Body of pancreas (tissue), 4 donors: ENCODE results near the gene CANT1. TPM values are rescaled to one million over a fixed set of nuclear protein-coding genes. Genes with fewer than 3 reads are reported as not detected.

Experiments used
- ATAC-seq: fragments of 150-250 bp; one replicate; pipeline ENCODE4 v1.9.1; 2016
- DNase-seq, 4 donors: peaks; one replicate each; pipeline ENCODE4 v3.0.0-alpha.2; 2019
- H3K27ac ChIP-seq, 4 donors: fragments of 200-600 bp; sonication (generic); 1 replicate in 3 of 4; 2 replicates in 1 of 4; pipeline versions ENCODE4 v1.5.1 to v1.6.1; 2016 to 2019; ENCODE audit warnings: mild to moderate bottlenecking in 1 of 4, mixed read lengths in 1 of 4, moderate library complexity in 1 of 4
- H3K27me3 ChIP-seq, 2 donors: fragments of 200-600 bp; sonication (generic); one replicate each; pipeline ENCODE4 v1.6.0; 2016; ENCODE audit warnings: mild to moderate bottlenecking in 1 of 2
- H3K36me3 ChIP-seq, 2 donors: fragments of 200-600 bp; sonication (generic); replicated peaks in 1 of 2; 2 replicates each; pipeline ENCODE4 v1.5.1; 2016; ENCODE audit warnings: low read depth in 2 of 2; ENCODE audit not compliant: insufficient read depth in 1 of 2
- H3K4me1 ChIP-seq: fragments of 200-600 bp; sonication (generic); one replicate; pipeline ENCODE4 v1.6.0; 2016
- H3K4me3 ChIP-seq, 2 donors: fragments of 200-600 bp; sonication (generic); 1 replicate in 1 of 2; 2 replicates in 1 of 2; pipeline ENCODE4 v1.5.1; 2016 to 2019
- H3K9me3 ChIP-seq, 3 donors: fragments of 200-600 bp; sonication (generic); 1 replicate in 2 of 3; 2 replicates in 1 of 3; pipeline ENCODE4 v1.5.1; 2016
- CTCF ChIP-seq, 7 experiments: fragments of 450-650 bp in 4 of 7; fragments of 200-600 bp in 3 of 7; sonication (generic) in 3 of 7; IDR thresholded peaks; one replicate each; pipeline ENCODE4 v1.5.1; 2016 to 2019; ENCODE audit warnings: antibody characterized with exemption in 7 of 7
- POLR2A ChIP-seq, 3 donors: fragments of 450-650 bp; IDR thresholded peaks; one replicate each; pipeline ENCODE4 v1.6.1; 2016; ENCODE audit warnings: antibody characterized with exemption in 3 of 3, mild to moderate bottlenecking in 2 of 3
- WGBS, 2 donors: methylation state at CpG; one replicate each; pipeline ENCODE4 v1.1.5; 2017; 5-methylcytosine and 5-hydroxymethylcytosine counted together
- intact Hi-C: fragments of 100-400 bp; cut with DNase I; formaldehyde crosslinking; loops from one replicate; pipeline ENCODE4 v1.15.1; 2023
- total RNA-seq, 2 donors: library from RNA; depleted of rRNA; stranded (reverse); fragments of >200 nt; gene quantifications; one replicate each; pipeline ENCODE4 v1.1.0, GENCODE V29; 2016

CANT1 gene
- total RNA-seq, 2 donors from 2014 or later: 12.5 to 17.5 TPM

GRCh38 chr17:79020631-79021301, 11.2 kb upstream of the CANT1 start:
- DNase-seq (peak in 1 of 4 donors; percentile 5), ATAC-seq (no peak)
- WGBS, 2 donors: 72 to 78% methylated on average over 2 of the region's 2 CpGs
- TF ChIP-seq POLR2A (IDR thresholded peaks at IDR 0.05): no peak
- TF ChIP-seq CTCF (IDR thresholded peaks at IDR 0.05): no peak
- intact Hi-C loops: no loop called here
- Histone ChIP-seq H3K9me3 (no peaks in the 10 kb centered on the region), H3K4me1 (peaks cover 58% of the 10 kb centered on the region), H3K36me3 (no peaks in the 10 kb centered on the region), H3K27ac (peak overlapping the region in 3 of 4 donors; percentile 6 to 71 (median 60)), H3K27me3 (no peaks in the 10 kb centered on the region), H3K4me3 (no peak overlapping the region)

GRCh38 chr17:79019632-79020584, 10.3 kb upstream of the CANT1 start:
- 10 to 11% methylated on average over 10 to 19 of the region's 19 CpGs for WGBS, 2 donors
- Histone ChIP-seq H3K36me3 (no peaks in the 10 kb centered on the region), H3K27ac (peak overlapping the region in 3 of 4 donors; percentile 6 to 71 (median 60)), H3K27me3 (no peaks in the 10 kb centered on the region), H3K4me1 (peaks cover 51% of the 10 kb centered on the region), H3K4me3 (no peak overlapping the region), H3K9me3 (no peaks in the 10 kb centered on the region)
- peak in 6 of 7 experiments; percentile 43 to 61 (median 50) for TF ChIP-seq CTCF (IDR thresholded peaks at IDR 0.05)
- no peak for TF ChIP-seq POLR2A (IDR thresholded peaks at IDR 0.05)
- intact Hi-C loops: no loop called here
- ATAC-seq: peak; percentile 28
- peak; percentile 50 to 77 (median 68) for DNase-seq

- DNase-seq (no peak), ATAC-seq (no peak)
- Histone ChIP-seq H3K27ac (peak overlapping the region in 2 of 4 donors; percentile 60 to 71), H3K4me3 (no peak overlapping the region), H3K9me3 (no peaks in the 10 kb centered on the region), H3K36me3 (no peaks in the 10 kb centered on the region), H3K4me1 (peaks cover 44% of the 10 kb centered on the region), H3K27me3 (no peaks in the 10 kb centered on the region)
- 28 to 50% methylated on average over 2 of the region's 2 CpGs for WGBS, 2 donors
- TF ChIP-seq POLR2A (IDR thresholded peaks at IDR 0.05) (no peak), CTCF (IDR thresholded peaks at IDR 0.05) (no peak)
- intact Hi-C loops: no loop called here
Observed at GRCh38 chr17:79019261-79019631, 9.7 kb upstream of the CANT1 start.

- 86 to 91% methylated on average over 3 of the region's 3 CpGs for WGBS, 2 donors
- ATAC-seq (no peak), DNase-seq (no peak)
- peak overlapping the region in 2 of 4 donors; percentile 24 to 42 for H3K27ac ChIP-seq
- intact Hi-C loops: no loop called here
- no peak overlapping the region for H3K4me3 ChIP-seq
- TF ChIP-seq CTCF (IDR thresholded peaks at IDR 0.05) (no peak), POLR2A (IDR thresholded peaks at IDR 0.05) (no peak)
- no peaks in the 10 kb centered on the region for H3K36me3 ChIP-seq
- no peaks in the 10 kb centered on the region for H3K27me3 ChIP-seq
- H3K4me1 ChIP-seq: peaks cover 36% of the 10 kb centered on the region
- H3K9me3 ChIP-seq: no peaks in the 10 kb centered on the region
Observed at GRCh38 chr17:79018370-79018695, 8.8 kb upstream of the CANT1 start.
